ENCODE measurements around the gene FYB1. TPM values are rescaled to one million over a fixed set of nuclear protein-coding genes. Genes with fewer than 3 reads are reported as not detected.

Gene FYB1
- total RNA-seq, 1 experiment from 2014 or later = 0.42 TPM

DNA sequence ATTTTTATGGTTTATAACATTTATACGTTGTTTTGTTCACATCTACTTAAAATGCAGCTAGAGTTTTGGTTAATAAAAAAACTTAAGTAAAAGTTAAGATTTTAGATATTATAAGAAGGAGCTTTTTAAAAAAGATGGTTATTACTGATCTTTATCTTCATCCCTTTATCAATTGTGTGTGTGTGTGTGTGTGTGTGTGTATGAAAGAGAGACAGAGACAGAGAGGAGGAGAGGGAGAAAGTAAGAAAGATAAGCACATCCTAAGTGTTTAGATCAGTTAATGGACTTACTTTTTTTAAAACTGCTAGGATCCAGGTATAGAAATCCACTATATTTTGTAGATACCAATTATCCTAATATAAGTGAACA is 99.3 kb downstream of the FYB1 start:
- no peak for TF ChIP-seq TCF7L2 (IDR thresholded peaks at IDR 0.05; ENCODE audit: borderline replicate concordance, extremely low read depth, insufficient read depth, insufficient read length)
- no peak for TF ChIP-seq RAD21 (IDR thresholded peaks at IDR 0.05; ENCODE audit: low read depth)
- TF ChIP-seq CEBPB (IDR thresholded peaks at IDR 0.05; ENCODE audit: low read depth) = no peak
- no peak for TF ChIP-seq POLR2A (IDR thresholded peaks at IDR 0.05; ENCODE audit: borderline replicate concordance, extremely low read depth, insufficient read depth, insufficient read length)
- BruUV-seq (replicated peaks) = no TSS peak
- CTCF ChIA-PET = interaction anchor here (1.3 kb wide), 1 partner anchor 39 kb away, joined by 6 read pairs; no protein-coding TSS in a partner anchor
- intact Hi-C loops (cut with micrococcal nuclease) = no loop called here
- POLR2A ChIA-PET = no interaction called here
- Histone ChIP-seq H3K27me3 (ENCODE audit: insufficient read depth, low read length) (no peaks in the 10 kb centered on the region), H3K9me3 (ENCODE audit: control insufficient read depth in 1 of 2, insufficient read depth in 1 of 2, low read depth in 1 of 2, low read length in 2 of 2) (no peaks in the 10 kb centered on the region), H3K4me1 (ENCODE audit: control insufficient read depth in 1 of 2, insufficient read depth in 2 of 2, low read length in 2 of 2) (no peaks in the 10 kb centered on the region), H3K4me2 (ENCODE audit: low read length) (no peak overlapping the region), H2AFZ (ENCODE audit: low read depth, low read length, poor library complexity, severe bottlenecking) (peak overlapping the region; percentile 43), H3K9ac (ENCODE audit: low read length) (no peak overlapping the region), H3K79me2 (ENCODE audit: insufficient read depth, low read length) (no peaks in the 10 kb centered on the region), H3K36me3 (ENCODE audit: control insufficient read depth in 1 of 2, insufficient read depth in 2 of 2, low read length in 2 of 2) (no peaks in the 10 kb centered on the region), H3K9me2 (ENCODE audit: insufficient read depth) (no peaks in the 10 kb centered on the region), H3K27ac (ENCODE audit: low read depth, low read length) (no peak overlapping the region), H4K20me1 (ENCODE audit: insufficient read depth) (no peaks in the 10 kb centered on the region), H3K4me3 (replicated peaks in 1 of 2; ENCODE audit: low read depth in 1 of 2, low read length in 2 of 2) (no peak overlapping the region)
- no peak for DNase-seq (ENCODE audit: low read depth, low spot score)
- RAD21 ChIA-PET (ENCODE audit: low non-redundant PET in 1 of 2, low total read pairs in 2 of 2, uncharacterized antibody in 2 of 2, unreplicated experiment in 2 of 2) = no interaction called here
- no peak for ATAC-seq

GRCh38 chr5:39119404-39120051 is 99.8 kb downstream of the FYB1 start:
- no TSS peak for BruUV-seq (replicated peaks)
- DNase-seq (ENCODE audit: low read depth, low spot score) (no peak), ATAC-seq (no peak)
- intact Hi-C loops (cut with micrococcal nuclease) = no loop called here
- H3K36me3 ChIP-seq (ENCODE audit: control insufficient read depth in 1 of 2, insufficient read depth in 2 of 2, low read length in 2 of 2) = no peaks in the 10 kb centered on the region
- no peaks in the 10 kb centered on the region for H4K20me1 ChIP-seq (ENCODE audit: insufficient read depth)
- peak overlapping the region; percentile 43 for H2AFZ ChIP-seq (ENCODE audit: low read depth, low read length, poor library complexity, severe bottlenecking)
- ChIA-PET CTCF (no interaction called here), POLR2A (no interaction called here), RAD21 (ENCODE audit: low non-redundant PET in 1 of 2, low total read pairs in 2 of 2, uncharacterized antibody in 2 of 2, unreplicated experiment in 2 of 2) (no interaction called here)
- H3K9me2 ChIP-seq (ENCODE audit: insufficient read depth) = no peaks in the 10 kb centered on the region
- no peak overlapping the region for H3K4me2 ChIP-seq (ENCODE audit: low read length)
- H3K9ac ChIP-seq (ENCODE audit: low read length) = no peak overlapping the region
- H3K4me3 ChIP-seq (replicated peaks in 1 of 2; ENCODE audit: low read depth in 1 of 2, low read length in 2 of 2) = no peak overlapping the region
- no peaks in the 10 kb centered on the region for H3K79me2 ChIP-seq (ENCODE audit: insufficient read depth, low read length)
- H3K9me3 ChIP-seq (ENCODE audit: control insufficient read depth in 1 of 2, insufficient read depth in 1 of 2, low read depth in 1 of 2, low read length in 2 of 2) = no peaks in the 10 kb centered on the region
- TF ChIP-seq REST (IDR thresholded peaks at IDR 0.05; ENCODE audit: low read depth) = no peak
- TF ChIP-seq, protein P1, sequence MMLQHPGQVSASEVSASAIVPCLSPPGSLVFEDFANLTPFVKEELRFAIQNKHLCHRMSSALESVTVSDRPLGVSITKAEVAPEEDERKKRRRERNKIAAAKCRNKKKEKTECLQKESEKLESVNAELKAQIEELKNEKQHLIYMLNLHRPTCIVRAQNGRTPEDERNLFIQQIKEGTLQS (IDR thresholded peaks at IDR 0.05) = no peak
- TF ChIP-seq ZNF274 (IDR thresholded peaks at IDR 0.05; ENCODE audit: low read depth, low read length) = no peak
- no peak for TF ChIP-seq SIN3A (IDR thresholded peaks at IDR 0.05; ENCODE audit: low read depth)
- TF ChIP-seq CBX3 (IDR thresholded peaks at IDR 0.05; ENCODE audit: low read depth) = no peak
- no peak for TF ChIP-seq POLR2AphosphoS5 (IDR thresholded peaks at IDR 0.05; ENCODE audit: low read depth, low read length)
- no peak overlapping the region for H3K27ac ChIP-seq (ENCODE audit: low read depth, low read length)
- no peaks in the 10 kb centered on the region for H3K4me1 ChIP-seq (ENCODE audit: control insufficient read depth in 1 of 2, insufficient read depth in 2 of 2, low read length in 2 of 2)
- no peaks in the 10 kb centered on the region for H3K27me3 ChIP-seq (ENCODE audit: insufficient read depth, low read length)

Data from HCT116 (cell line).